ENCODE results near the gene ARSA. TPM values are rescaled to one million over a fixed set of nuclear protein-coding genes. Genes with fewer than 3 reads are reported as not detected.
A peak's percentile ranks its signal among the peaks of the same experiment; 100 is the strongest.

ARSA gene
- polyA plus RNA-seq, 1 of the 3 experiments (the other 2 are of a cell fraction) = 34.2 TPM

- Histone ChIP-seq H3K9ac (peak overlapping the region; percentile 96), H4K20me1 (ENCODE audit: insufficient read depth) (no peaks in the 10 kb centered on the region), H3K79me2 (ENCODE audit: insufficient read depth) (peaks cover 24% of the 10 kb centered on the region; the same call in 1 of the 2 replicates), H3K27me3 (ENCODE audit: insufficient read depth) (no peaks in the 10 kb centered on the region), H3K36me3 (replicated peaks in 1 of 2; ENCODE audit: control insufficient read depth in 1 of 2, insufficient read depth in 2 of 2, low read length in 1 of 2) (peaks cover 0 to 24% of the 10 kb centered on the region in 2 experiments), H3K4me1 (ENCODE audit: control insufficient read depth in 1 of 2, insufficient read depth in 2 of 2, low read depth in 1 of 2, low read length in 1 of 2) (peaks cover 0 to 14% of the 10 kb centered on the region in 2 experiments; a peak in 1 of 4 replicates), H3K9me3 (no peaks in the 10 kb centered on the region), H2AFZ (ENCODE audit: low read depth) (peak overlapping the region; percentile 84; the same call in 1 of the 2 replicates), H3K4me2 (peak overlapping the region; percentile 90), H3F3A (replicated peaks; ENCODE audit: insufficient read depth) (no peaks in the 10 kb centered on the region), H3K4me3 (ENCODE audit: low read depth in 2 of 2, low read length in 1 of 2) (peak overlapping the region; percentile 89 to 94), H3K27ac (ENCODE audit: low read depth in 2 of 2, low read length in 1 of 2) (peak overlapping the region; percentile 83 to 96; a peak in 3 of 4 replicates), H3K9me2 (no peaks in the 10 kb centered on the region)
- DNase-seq = no peak
- WGBS (ENCODE audit: low lambda C conversion rate) = 25% methylated on average over 8 of the region's 39 CpGs
- POLR2A ChIA-PET = interaction anchor here (0.5 to 2.3 kb wide), 6 partner anchors 10 to 110 kb away, joined by 3 to 10 read pairs (median 4); partner anchors contain the start of gene SCO2
- no peak for TF ChIP-seq PBX3 (IDR thresholded peaks at IDR 0.05)
- no peak for TF ChIP-seq MAX (IDR thresholded peaks at IDR 0.05; ENCODE audit: low read depth)
- no peak for TF ChIP-seq MXI1 (IDR thresholded peaks at IDR 0.05; ENCODE audit: low read depth, low read length)
- TF ChIP-seq YY1 (IDR thresholded peaks at IDR 0.05; ENCODE audit: low read depth) = no peak
- no peak for TF ChIP-seq POLR2AphosphoS5 (IDR thresholded peaks at IDR 0.05; ENCODE audit: low read depth, low read length)
- TF ChIP-seq, protein P1, sequence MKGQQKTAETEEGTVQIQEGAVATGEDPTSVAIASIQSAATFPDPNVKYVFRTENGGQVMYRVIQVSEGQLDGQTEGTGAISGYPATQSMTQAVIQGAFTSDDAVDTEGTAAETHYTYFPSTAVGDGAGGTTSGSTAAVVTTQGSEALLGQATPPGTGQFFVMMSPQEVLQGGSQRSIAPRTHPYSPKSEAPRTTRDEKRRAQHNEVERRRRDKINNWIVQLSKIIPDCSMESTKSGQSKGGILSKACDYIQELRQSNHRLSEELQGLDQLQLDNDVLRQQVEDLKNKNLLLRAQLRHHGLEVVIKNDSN (IDR thresholded peaks at IDR 0.05; ENCODE audit: borderline replicate concordance, low read depth) = no peak
- CTCF ChIA-PET = interaction anchor here (1.0 to 9.0 kb wide), 5 partner anchors 9 to 57 kb away, joined by 3 to 73 read pairs (median 6); partner anchors contain the start of genes SCO2 and SYCE3
Measured at GRCh38 chr22:50581950-50582492, 45.9 kb downstream of the ARSA start.

DNA sequence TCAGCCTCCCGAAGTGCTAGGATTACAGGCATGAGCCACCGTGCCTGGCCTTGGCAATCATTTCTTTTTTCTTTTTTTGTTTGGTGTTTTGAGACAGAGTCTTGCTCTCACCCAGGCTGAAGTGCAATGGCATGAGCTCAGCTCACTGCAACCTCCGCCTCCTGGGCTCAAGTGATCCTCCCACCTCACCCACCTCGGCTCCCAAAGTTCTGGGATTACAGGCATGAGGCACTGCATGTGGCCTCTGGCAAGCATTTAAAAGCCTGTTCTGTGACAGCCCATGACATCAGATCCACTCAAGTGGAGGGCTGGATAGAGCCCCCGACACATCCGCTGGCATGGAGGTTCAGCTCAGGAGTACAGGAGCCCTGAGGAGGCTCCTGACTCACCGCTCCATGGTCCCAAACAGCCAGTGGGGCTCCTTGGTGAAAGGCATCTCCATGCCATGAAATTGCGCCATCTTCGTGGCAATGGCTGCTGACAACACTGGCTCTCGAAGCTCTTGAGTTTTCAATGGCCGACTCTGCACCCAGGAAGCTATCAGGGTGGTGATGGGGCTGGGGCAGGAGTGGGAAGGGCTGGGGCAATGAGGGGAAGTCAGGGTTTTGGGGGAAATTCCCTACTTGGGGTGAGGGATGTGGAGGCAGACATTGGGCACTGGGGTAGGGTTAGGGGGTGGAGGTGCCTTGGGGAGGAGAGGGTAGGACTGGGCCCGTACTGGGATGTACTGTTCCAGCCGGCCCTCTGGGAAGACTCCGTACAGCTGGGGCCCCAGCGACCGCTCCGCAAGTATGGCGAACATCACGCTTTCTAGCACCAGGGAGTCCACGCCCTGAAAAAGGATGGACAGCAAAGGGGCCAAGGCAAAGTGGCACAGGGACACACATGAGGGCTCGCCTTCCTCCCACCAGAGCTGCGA is 46.7 kb downstream of the ARSA start:
- ChIA-PET CTCF (interaction anchor here (1.0 to 9.0 kb wide), 4 partner anchors 9 to 56 kb away, joined by 3 to 73 read pairs (median 6); partner anchors contain the start of genes SCO2 and SYCE3), POLR2A (interaction anchor here (2.3 kb wide), 1 partner anchor 56 kb away, joined by 10 read pairs; the partner anchor contains the start of gene SCO2)
- H3K36me3 ChIP-seq (replicated peaks in 1 of 2; ENCODE audit: control insufficient read depth in 1 of 2, insufficient read depth in 2 of 2, low read length in 1 of 2) = peaks cover 0 to 28% of the 10 kb centered on the region in 2 experiments
- peaks cover 0 to 14% of the 10 kb centered on the region in 2 experiments; a peak in 1 of 4 replicates for H3K4me1 ChIP-seq (ENCODE audit: control insufficient read depth in 1 of 2, insufficient read depth in 2 of 2, low read depth in 1 of 2, low read length in 1 of 2)
- no peak overlapping the region for H2AFZ ChIP-seq (ENCODE audit: low read depth)
- H3K9me2 ChIP-seq = no peaks in the 10 kb centered on the region
- H3K9ac ChIP-seq = peak overlapping the region; percentile 96; the same call in 1 of the 2 replicates
- H3K4me2 ChIP-seq = peak overlapping the region; percentile 90
- whole genome bisulfite sequencing (ENCODE audit: low lambda C conversion rate) = 91% methylated on average over 18 of the region's 22 CpGs
- peak overlapping the region; percentile 89 to 94 for H3K4me3 ChIP-seq (ENCODE audit: low read depth in 2 of 2, low read length in 1 of 2)
- TF ChIP-seq RFX5 (IDR thresholded peaks at IDR 0.05; ENCODE audit: low read length) (no peak), YY1 (IDR thresholded peaks at IDR 0.05; ENCODE audit: low read depth) (no peak), USF2 (IDR thresholded peaks at IDR 0.05; ENCODE audit: borderline replicate concordance, low read depth, low read length) (no peak), GATA2 (CRISPR knock-in tag; IDR thresholded peaks at IDR 0.05) (no peak), MXI1 (IDR thresholded peaks at IDR 0.05; ENCODE audit: low read depth, low read length) (no peak), SIN3A (IDR thresholded peaks at IDR 0.05; ENCODE audit: borderline replicate concordance, low read depth, low read length) (no peak)
- H3K27me3 ChIP-seq (ENCODE audit: insufficient read depth) = no peaks in the 10 kb centered on the region
- no peaks in the 10 kb centered on the region for H4K20me1 ChIP-seq (ENCODE audit: insufficient read depth)
- H3K27ac ChIP-seq (ENCODE audit: low read depth in 2 of 2, low read length in 1 of 2) = no peak overlapping the region; a peak in 1 of 4 replicates
- H3K9me3 ChIP-seq = no peaks in the 10 kb centered on the region
- peaks cover 24% of the 10 kb centered on the region; the same call in 1 of the 2 replicates for H3K79me2 ChIP-seq (ENCODE audit: insufficient read depth)
- no peaks in the 10 kb centered on the region for H3F3A ChIP-seq (replicated peaks; ENCODE audit: insufficient read depth)
- DNase-seq = no peak
